H4 (cell line): ENCODE data around the gene AGFG1. TPM values are rescaled to one million over a fixed set of nuclear protein-coding genes. Genes with fewer than 3 reads are reported as not detected.
"Not testable (repeated sequence)": the region's sequence is repeated elsewhere in the genome, so short reads cannot be mapped to it uniquely, and the experiment has no call there.

ENCODE experiments used
- DNase-seq: peaks from one replicate; pipeline ENCODE4 v3.0.0-alpha.2; 2015; ENCODE audit warnings: low spot score
- total RNA-seq: library from RNA; depleted of rRNA; stranded (reverse); fragments of >200 nt; shearing (Covaris generic); gene quantifications from 2 replicates; pipeline ENCODE4 v1.2.3, GENCODE V29; 2014

AGFG1 gene
- total RNA-seq, 1 experiment from 2014 or later, result 110 TPM

DNA sequence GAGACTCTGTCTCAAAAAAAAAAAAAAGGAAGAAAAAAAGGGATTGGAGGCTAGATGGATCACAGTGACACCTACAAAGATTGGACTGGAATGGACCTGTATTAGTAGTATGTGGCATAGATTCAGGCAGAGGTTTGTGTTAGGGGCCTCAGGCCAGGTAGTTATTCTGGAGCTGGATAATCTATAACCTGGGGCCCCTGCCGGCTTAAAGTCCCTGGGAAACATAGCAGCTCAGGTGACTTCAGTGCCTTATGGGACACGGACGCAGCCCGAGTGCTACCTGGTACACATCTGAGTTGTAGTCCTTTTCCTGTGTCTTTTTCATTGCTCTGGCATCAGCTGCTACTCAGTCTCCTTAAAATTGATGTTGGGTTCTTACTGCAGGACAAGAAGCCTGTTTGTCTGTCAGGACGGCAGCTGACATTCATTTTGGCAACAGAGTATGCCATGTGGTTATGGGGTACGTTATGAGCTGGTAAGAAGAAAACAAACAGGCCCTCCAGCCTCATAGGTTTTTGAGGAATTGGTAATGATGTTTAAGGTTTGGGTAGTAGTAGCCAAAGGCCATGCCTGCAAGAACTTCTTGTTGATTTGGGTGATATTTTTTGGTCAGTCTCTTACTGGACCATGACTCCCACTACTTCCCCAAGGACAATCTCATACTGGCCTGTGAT is 27.8 kb downstream of the AGFG1 start:
- DNase-seq, result no peak

DNA sequence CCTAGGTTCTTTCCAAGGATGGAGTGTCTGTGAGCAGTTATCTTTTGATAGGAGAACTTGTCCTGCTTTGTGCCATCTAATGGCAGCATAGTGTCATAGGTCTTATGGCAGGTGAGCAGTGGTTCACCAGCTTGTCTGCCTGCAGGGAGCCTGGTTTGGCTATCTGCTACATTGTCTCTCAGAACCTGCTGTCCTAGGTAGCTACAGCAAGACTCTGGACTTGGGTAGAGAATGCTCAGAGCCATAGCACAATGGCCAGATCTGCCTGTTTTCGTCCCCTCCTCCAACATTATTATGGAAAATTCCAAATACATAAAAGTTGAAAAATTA is 28.3 kb downstream of the AGFG1 start:
- DNase-seq, result no peak

DNA sequence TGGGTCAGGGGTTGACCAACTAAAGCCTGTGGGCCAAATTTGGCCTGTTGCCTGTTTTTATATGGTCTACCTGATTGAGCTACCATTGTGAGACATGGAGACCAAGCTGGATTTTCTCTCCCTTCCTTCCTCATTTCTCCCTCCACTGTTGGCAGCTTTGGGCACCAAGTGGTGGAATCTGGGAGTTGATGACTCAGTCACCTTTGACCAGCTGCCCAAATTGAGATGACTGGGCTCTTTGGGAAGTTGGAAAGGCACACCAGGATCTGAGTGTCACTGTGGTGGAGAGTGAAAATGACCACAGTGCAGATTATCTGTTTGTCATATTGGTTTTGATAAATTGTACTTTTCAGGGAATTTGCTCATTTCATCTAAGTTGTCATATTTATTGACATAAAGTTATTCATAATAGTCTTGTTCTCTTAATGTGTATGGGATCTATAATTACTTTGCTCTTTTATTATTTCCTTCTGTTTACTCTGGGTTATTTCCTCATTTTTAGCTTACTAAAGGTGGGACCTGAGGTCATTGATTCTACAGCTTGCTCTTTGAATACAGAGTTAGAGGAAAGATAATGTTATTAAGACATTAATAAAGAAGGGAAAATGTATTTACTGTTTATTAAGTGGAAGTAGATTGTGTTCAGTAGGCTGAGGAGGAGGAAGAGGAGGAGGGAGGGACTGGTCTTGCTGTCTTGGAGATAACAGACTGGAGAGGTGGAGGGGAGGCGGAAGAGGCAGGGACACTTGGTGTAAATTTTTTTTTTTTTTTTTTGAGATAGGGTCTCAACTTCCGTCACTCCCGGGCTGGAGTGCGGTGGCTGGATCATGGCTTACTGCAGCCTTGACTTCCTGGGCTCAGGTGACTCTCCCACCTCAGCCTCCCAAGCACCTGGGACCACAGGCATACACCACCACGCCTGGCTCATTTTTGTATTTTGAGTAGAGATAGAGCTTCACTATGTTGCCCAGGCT is 31.8 kb downstream of the AGFG1 start:
- DNase-seq, result peak; percentile 76

DNA sequence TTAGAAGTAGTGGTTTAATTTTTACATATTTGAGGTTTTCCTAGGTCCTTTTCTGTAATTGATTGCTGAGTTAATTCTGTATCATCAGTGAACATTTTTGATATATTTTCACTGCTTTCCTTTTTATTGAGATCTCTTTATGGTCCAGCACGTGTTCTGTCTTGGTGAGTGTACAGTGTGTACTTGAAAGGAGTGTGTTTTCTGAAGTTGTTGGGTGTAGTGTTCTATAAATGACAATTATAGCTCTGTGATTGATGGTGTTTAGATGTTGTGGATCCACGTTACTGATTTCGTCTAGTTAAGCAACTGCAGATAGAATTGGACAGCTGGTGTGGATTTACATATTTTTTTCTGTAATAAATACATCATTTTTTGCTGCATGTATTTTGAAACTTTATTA is 32.7 kb downstream of the AGFG1 start:
- no peak for DNase-seq

DNA sequence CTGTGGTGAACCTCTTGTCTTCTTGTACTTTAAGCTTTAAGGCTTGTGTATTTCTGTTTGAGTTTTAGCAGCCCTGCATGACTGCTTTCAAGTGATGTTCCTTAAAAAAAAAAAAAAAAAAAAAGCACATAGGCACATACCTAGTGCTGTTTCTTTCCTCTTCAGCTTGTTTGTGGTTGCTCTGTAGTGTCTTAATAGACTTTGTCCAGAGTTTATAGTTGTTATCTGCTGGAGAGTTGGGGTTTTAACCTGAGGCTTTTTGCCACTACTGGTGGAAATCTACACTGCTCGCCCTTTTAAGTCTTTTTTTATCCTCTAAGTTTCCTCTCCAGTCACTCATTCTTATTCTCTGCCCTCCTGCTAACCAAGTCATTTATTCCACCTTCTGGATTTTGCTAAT is 34.5 kb downstream of the AGFG1 start:
- no peak for DNase-seq

DNA sequence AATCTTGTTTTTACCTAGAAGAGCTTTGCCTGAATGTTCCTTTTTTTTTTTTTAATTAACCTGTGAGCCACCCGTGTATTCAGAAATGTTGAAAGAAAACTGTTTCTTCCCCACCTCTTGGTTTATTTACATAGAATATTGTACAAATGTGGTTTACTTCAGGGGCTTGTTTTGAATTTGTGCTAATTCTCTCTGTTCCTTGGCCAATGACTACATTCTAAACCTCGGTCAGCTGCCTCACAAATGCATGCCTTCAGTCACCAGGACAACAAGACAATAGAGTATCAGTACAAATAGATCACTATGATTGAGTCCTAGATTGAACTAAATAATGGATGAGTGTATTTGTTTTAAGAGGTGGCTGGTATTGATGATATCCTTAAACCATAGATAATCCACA is 36.0 kb downstream of the AGFG1 start:
- DNase-seq, result no peak

DNA sequence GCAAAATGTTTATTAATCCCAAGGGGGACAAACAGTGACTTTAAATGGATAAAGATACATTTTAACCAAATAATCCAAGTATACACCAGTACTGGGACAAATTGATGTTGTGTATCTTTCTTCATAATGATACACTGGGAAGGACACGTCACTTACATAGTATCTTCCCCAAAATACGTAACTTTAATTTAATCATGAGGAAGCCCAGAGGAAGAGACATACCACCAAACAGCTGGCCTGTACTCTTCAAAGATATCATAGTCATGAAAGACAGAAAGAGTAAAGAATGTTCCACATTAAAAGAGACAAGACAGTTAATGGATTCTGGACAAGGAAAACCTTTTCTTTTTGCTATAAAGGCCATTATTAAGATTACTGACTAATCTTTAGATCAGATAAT is 37.1 kb downstream of the AGFG1 start:
- no peak for DNase-seq

DNA sequence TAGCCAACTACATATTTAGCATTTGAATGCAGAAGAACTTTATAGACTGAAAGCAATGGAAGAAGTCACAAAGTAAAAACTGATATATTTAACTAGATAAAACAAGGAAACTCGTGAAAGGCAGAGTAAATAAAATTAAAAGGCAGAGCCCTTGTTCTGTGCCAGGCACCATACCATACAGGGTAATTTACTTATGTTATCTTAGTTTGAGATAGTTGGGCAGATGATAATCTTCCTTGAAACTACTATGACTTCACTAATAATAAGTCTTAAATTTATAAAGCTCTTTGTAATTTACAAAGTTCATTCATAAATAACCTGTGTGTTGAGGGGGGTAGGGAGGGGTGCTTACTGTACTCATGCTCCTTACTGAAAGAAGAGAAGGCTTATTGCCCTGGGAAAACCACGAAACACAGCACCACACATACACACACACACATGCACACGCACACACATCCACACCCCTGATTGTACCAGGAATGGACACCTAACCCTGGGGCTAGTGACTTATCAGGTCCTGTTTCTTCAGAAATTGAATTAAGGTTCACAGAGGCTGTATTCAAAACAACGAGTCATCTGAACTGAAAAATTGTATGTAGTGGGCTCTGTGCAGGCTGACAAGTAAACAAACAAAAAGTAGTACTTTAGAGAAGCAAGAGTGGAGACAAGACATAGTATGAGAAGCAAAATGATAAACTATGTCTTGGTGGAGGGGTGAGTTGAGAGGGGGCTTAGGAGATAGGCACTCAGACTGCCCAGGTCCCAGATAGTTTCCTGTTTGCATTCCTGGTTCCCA is 38.1 kb downstream of the AGFG1 start:
- peak; percentile 37 for DNase-seq

DNA sequence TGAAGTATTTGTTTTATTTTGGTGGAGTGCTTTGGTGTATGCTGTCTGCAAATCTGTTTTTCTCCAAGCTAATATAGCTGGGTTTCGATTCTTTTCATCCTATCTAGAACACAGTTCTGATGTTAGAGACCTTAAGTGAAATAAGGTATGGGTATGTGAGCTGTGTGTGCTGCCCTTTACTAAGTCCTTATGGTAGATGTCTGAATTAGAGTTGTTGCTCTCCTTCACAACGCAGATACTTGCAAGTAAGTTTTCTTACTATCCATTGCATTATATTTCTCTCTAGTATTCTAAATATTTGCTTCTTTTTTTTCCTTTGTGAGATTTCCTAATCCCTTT is 38.6 kb downstream of the AGFG1 start:
- no peak for DNase-seq

DNA sequence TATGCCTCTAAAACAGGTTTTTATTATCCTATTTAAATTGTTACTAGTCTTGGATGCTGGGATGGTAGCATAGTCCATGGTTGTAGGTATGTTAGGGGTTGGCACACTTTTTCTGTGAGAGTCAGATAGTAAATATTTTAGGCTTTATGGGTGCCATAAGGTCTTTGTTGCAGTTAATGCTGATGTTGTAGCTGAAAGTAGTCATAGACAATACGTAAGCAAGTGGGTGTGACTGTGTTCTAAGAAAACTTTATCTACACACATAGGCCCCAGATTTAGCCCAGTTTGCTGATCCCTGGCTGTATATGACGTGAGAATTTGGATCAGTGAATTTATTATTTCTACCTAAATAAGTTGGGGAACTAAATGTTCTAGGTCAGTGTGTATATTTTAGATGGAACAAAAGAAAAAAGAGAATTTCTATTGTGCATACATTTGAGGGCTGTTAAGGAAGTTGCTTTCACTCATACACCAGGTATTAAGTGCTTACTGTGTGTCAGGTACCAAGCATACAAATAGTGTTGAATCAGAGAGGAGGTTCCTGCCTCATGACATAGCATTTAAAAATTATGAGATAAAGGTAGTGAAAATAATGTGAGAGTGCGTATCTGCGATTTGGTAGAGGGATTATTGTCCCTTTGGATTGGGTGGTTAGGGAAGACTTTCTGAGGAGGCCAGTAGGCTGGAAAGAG is 39.4 kb downstream of the AGFG1 start:
- DNase-seq, result no peak

DNA sequence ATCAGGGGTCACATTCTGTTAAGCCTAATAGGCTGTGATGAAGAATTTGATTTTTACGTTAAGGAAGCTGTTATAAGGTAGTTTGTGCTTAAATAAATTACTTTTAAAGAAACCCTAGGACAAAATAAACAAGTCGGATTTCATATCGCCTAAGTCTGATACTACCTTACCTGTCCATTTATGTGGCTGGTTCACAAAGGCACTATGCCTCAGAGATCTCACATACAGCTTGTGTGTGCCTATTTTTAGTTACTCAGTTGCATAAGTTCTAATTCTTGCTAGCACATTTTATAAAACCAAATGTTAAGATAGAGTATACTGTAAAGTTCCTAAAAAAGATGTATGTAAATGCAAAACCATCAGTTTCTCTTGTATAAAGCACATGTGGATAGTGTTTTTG is 40.0 kb downstream of the AGFG1 start:
- no peak for DNase-seq

DNA sequence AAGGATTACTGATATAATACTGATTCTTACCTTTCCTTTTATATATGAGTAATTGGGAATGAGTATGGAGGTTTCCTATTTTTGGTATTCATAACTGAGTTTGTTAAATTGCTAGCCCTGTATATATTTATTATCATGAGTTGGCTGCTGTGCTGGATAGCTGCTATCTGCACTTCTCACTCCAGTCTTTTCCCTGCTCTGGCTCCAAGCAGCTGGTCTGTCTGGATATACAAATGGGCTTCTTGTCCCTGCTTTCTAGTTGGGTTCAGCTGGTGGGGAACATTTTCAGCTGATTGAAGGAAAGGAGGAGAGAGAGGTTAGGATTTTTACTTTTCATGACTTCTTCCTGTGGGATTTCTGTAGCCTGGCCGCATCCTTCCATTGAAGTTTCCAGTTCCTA is 41.2 kb downstream of the AGFG1 start:
- no peak for DNase-seq

DNA sequence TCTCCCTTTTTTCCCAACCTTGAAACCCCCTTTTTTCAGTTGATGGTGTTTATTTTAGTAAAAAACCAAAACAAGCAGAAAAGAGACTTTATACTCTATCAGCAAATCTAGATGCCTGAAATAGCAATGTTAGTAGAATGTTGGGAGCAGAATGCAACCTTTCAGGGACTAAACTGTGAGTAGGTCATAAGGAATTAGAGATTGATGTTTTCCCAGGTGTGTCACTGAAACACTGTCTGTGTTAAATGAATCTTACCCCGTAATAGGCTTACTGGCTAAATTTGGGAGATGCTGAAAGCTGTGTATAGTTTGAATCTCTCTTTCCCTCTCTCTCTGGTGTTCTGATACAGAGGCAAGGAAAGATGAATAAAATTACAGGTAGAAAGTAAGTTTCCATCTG is 43.8 kb downstream of the AGFG1 start:
- DNase-seq, result no peak

DNA sequence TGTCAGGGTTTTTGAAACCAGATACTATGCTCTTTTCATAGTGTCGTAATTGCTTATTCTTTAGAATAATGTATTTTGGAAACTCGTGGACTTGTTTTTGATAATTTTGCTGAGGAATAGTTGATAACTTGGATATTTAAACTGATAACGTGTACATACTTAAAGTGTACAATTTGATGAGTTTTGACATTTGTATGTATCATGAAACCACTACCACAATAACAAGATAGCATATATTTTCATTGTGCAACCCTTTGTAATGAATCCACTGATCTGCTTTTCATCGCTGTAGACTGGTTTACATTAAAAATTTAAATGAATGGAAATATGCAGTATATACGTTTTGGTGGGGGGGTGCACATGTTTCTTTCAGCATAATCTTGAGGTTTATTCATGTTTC is 45.8 kb downstream of the AGFG1 start:
- no peak for DNase-seq

DNA sequence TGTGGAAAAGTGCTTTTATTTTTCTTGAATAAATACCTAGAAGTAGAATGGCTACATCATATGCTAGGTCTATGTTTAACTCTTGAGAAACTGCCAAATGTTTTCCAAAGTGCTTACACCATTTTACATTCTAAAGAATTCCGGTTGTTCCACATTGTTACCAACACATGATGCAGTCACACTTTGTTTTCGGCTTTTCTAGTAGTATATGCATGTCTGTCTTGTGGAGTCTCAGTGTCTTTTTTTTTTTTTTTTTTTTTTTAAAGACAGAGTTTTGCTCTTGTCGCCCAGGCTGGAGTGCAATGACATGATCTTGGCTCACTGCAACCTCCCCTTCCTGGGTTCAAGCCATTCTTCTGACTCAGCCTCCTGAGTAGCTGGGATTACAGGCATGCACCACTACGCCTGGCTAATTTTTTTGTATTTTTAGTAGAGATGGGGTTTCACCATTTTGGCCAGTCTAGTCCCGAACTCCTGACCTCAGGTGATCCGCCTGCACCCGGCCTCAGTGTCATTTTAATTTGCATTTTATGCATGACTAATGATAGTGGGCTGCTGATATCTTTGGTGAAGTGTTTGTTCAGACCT is 46.4 kb downstream of the AGFG1 start:
- DNase-seq, result peak; percentile 39

DNA sequence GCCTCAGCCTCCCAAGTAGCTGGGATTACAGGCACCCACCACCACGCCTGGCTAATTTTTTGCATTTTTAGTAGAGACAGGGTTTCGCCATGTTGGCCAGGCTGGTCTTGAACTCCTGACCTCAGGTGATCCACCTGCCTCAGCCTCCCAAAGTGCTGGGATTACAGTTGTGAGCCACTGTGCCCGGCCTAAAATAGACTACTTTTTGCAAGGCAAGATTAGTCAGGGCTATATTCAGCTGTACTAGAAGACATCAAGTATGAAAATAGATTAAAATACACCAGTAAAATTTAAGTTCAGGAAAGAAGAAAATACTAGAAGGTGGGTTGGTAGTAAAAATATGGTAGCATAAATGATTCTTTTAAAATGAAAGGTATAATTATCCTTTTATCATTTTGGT is 49.2 kb downstream of the AGFG1 start:
- not testable (repeated sequence) for DNase-seq

DNA sequence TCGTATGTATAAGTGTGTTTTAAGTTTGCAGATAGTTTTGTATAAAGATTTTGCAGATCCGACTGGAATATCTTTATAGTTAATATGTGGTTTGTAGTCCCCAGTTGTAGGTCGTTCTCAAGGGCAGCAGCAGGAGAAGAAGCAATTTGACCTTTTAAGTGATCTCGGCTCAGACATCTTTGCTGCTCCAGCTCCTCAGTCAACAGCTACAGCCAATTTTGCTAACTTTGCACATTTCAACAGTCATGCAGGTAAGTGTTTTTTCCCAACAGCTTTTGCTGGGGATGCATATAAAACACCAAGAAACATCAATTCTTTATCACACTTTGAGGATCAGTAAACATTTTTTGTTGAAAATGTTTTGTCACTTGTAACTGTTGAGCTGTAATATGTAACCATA is 52.7 kb downstream of the AGFG1 start:
- DNase-seq, result no peak

DNA sequence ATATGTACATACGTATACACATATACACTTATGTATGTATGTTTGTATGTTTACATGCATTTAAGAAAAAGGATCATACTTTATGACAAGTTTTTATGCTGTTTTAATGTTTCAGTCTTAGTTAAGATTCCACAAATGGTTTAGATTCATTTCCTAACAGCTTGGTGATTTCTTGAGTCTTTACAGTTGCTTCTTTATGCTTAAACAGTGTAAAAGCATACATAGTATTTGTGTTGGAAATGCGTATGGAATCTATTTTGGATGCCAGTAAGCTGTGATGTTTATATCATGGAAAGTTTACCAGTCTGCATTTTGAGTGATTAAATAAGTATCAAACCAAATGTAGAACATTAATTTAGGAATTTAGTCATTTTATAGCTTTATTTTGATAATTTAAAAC is 55.4 kb downstream of the AGFG1 start:
- DNase-seq, result no peak

DNA sequence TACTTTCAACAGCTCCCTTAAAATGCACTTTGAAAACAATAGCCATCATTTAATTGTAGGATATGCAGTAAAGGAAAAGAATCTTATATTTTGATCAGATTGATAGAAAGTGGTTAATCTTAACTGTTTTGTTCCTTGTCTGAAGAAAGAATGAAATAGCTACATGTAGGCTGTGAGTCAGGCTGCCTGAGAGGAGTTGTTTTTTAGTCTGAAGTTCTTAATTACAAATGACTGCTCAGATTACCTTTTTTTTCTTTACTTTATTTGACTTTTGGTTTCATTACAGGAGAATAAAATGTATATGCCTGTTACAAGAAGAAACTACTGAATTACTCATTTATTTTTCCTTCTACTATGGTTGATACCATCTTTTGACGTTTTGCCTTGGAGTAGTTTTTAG is 56.8 kb downstream of the AGFG1 start:
- DNase-seq, result no peak

DNA sequence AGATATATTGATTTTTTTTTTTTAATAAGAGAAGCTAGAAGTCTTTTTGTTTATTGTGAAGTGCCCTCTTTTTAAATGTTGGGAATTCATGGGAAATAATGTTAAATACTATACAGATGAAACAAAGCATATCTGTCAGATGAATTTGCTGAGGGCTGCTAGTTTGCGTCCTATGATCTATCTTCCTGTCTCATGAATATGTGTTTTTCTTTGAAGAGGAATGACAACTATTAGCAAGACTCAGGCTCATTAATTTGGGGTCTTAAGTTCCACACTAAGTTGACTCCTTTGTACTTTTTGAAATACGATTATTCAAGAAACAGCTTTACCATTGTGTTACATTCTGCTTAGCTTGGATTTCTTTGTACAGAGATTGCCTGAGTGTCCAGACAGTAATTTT is 57.9 kb downstream of the AGFG1 start:
- no peak for DNase-seq

DNA sequence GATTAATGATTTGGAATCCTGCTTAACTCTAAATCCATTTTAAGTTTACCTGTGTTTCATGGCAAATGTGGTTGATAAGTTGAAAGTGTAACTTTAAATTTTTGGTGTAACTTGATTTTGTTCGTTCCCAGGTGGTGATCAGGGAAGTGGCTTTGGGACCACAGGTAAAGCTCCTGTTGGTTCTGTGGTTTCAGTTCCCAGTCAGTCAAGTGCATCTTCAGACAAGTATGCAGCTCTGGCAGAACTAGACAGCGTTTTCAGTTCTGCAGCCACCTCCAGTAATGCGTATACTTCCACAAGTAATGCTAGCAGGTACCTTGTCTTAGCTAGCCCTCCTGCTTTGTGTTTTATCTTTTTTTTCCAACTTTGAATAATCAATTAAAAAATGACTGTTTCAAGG is 62.8 kb downstream of the AGFG1 start:
- no peak for DNase-seq

DNA sequence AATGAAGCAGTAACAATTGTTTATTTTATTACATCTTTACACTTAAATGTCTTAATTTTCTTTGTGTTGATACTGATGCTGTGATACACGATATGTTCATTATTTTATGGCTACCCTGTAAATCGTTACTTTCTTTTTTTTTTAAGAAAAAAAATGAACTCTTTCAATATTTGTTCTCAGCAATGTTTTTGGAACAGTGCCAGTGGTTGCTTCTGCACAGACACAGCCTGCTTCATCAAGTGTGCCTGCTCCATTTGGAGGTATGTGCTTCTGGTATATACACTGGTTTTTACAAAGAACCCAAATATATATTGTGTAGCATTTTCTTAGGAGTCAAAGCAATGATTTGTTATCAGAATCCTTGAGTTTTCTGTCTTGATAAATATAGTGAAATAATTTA is 64.5 kb downstream of the AGFG1 start:
- DNase-seq, result no peak
